ENCODE data around the gene FTH1.
"Not testable (repeated sequence)": the region's sequence is repeated elsewhere in the genome, so short reads cannot be mapped to it uniquely, and the experiment has no call there.

Gene FTH1

GRCh38 chr11:61967116-61967923 is at the start of gene FTH1:
Gene FTH1, minus strand, starts transcription at chr11:61967634. Its CDS starts 209 bp downstream, at chr11:61967425.
- H3K4me3 ChIP-seq (ENCODE audit: low read depth, low read length): peak within 1 kb of the TSS; percentile 100
- H3K36me3 ChIP-seq (ENCODE audit: control insufficient read depth, insufficient read depth, low read length): peaks cover 33% of the 10 kb centered on the region
- peaks cover 19% of the 10 kb centered on the region for H3K4me1 ChIP-seq (ENCODE audit: control insufficient read depth, insufficient read depth, low read length)
- no peaks in the 10 kb centered on the region for H3K27me3 ChIP-seq (ENCODE audit: control insufficient read depth, insufficient read depth, low read length)
- H3K9ac ChIP-seq (ENCODE audit: low read depth, low read length): peak within 1 kb of the TSS; percentile 90
- no peaks in the 10 kb centered on the region for H3K9me3 ChIP-seq (ENCODE audit: control insufficient read depth, insufficient read depth, low read length)
- peak within 1 kb of the TSS; percentile 88 for H3K27ac ChIP-seq (ENCODE audit: low read depth, low read length)

DNA sequence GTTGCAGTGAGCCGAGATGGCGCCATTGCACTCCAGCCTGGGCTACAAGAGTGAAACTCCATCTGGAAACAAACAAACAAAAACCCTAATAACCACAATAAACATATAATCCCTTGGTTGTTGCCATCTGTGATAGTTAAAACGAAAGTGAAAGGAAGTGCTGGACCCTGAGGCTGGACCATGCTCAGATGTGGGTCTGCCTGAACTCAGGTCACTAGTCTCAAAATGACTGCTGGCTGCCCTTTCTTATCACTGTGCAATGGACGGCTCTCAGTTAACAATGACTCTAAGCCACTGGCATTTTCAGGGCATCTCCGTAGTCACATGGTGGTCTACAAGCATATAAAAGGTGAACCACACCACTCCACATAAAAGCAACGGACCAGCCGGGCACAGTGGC is 48.2 kb upstream of the FTH1 start:
- Histone ChIP-seq H3K9me3 (ENCODE audit: control insufficient read depth, insufficient read depth, low read length) (no peaks in the 10 kb centered on the region), H3K27ac (ENCODE audit: low read depth, low read length) (no peak overlapping the region), H3K9ac (ENCODE audit: low read depth, low read length) (no peak overlapping the region), H3K36me3 (ENCODE audit: control insufficient read depth, insufficient read depth, low read length) (no peaks in the 10 kb centered on the region), H3K4me3 (ENCODE audit: low read depth, low read length) (no peak overlapping the region), H3K4me1 (ENCODE audit: control insufficient read depth, insufficient read depth, low read length) (no peaks in the 10 kb centered on the region), H3K27me3 (ENCODE audit: control insufficient read depth, insufficient read depth, low read length) (no peaks in the 10 kb centered on the region)

DNA sequence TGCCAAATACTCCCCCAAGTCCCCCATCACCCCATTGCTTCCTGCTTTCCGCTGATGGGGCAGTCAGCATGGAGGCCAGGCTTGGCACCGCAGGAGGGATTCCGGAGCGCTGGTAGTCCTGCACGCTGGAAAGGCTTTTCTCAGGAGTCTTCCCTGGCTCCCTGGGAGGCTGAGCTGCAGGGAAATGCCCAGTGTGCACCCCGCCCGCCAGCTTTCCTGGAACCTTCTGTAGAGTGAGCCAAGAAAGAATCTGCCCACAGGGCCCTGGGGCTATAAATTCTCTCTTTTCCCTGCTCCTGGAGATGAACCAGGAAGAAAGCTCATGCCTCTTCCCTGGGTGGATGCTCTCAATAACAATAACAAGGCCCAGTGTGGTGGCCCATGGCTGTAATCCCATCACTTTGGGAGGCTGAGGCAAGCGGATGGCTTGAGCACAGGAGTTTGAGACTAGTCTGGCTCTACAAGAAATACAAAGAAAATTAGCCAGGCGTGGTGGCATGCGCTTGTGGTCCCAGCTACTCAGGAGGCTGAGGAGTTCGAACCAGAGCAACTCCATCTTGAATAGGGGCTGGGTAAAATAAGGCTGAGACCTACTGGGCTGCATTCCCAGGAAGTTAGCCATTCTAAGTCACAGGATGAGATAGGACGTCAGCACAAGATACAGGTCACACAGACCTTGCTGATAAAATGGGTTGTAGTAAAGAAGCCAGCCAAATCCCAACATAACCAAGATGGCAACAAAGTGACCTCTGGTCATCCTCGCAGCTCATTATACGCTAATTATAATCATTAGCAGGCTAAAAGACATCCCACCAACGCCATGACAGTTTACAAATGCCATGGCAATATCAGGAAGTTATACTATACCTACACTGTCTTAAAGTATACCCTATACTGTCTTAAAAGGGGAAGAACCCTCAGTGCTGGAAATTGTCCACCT is 46.4 kb upstream of the FTH1 start:
- Histone ChIP-seq H3K36me3 (ENCODE audit: control insufficient read depth, insufficient read depth, low read length) (no peaks in the 10 kb centered on the region), H3K27ac (ENCODE audit: low read depth, low read length) (no peak overlapping the region), H3K9me3 (ENCODE audit: control insufficient read depth, insufficient read depth, low read length) (no peaks in the 10 kb centered on the region), H3K4me1 (ENCODE audit: control insufficient read depth, insufficient read depth, low read length) (no peaks in the 10 kb centered on the region), H3K27me3 (ENCODE audit: control insufficient read depth, insufficient read depth, low read length) (no peaks in the 10 kb centered on the region), H3K9ac (ENCODE audit: low read depth, low read length) (no peak overlapping the region), H3K4me3 (ENCODE audit: low read depth, low read length) (no peak overlapping the region)

DNA sequence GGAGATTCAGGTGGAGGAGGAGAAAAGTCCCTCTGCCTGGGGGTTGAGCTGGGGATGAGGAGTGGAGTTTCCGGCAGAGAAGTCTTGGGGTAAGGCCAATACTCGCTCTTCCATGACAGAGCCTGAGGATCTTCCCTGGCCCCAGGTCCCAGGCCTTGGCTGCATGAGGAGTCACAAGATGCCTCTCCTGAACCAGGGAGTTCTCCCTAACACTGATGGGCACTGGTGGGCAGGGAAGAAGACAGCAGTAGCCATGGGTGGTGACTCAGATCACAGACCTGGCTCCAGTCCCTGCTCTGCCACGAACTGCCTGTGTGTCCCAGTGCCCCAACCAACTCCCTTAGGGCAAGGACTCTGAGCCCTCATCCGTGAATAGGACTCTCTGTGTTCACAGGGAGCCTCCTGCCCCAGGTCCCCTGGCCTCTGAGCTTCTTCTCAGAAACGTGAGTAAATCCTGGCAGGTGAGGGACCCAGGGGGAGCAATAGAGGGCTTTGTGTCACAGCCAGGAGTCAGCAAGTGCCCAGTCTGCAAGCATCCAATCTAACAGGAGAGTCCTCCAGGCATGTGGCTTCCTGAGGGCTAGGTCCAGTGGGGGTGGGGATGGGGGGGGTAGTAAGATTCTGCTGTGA is 45.5 kb upstream of the FTH1 start:
- Histone ChIP-seq H3K9ac (ENCODE audit: low read depth, low read length) (no peak overlapping the region), H3K36me3 (ENCODE audit: control insufficient read depth, insufficient read depth, low read length) (no peaks in the 10 kb centered on the region), H3K27me3 (ENCODE audit: control insufficient read depth, insufficient read depth, low read length) (no peaks in the 10 kb centered on the region), H3K4me1 (ENCODE audit: control insufficient read depth, insufficient read depth, low read length) (no peaks in the 10 kb centered on the region), H3K4me3 (ENCODE audit: low read depth, low read length) (no peak overlapping the region), H3K9me3 (ENCODE audit: control insufficient read depth, insufficient read depth, low read length) (no peaks in the 10 kb centered on the region), H3K27ac (ENCODE audit: low read depth, low read length) (no peak overlapping the region)

DNA sequence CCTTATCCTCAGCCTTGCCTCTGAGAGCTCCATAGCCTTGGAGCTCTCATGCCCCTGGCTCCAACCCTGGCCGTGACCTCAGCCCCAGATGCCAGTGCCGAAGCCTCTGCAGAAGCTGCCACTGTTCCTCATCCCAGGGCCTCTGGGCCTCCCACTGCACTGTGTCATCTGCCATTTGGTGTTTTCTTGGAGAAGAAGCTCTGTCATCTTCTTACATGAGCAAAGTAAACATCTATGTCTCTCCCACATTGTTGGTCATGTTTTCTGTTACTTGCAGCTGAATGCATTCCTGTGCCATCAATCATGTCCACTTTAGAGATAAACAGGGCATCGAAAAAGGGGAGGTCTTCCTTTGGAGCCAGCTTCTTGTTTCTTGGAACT is 45.0 kb upstream of the FTH1 start:
- Histone ChIP-seq H3K9me3 (ENCODE audit: control insufficient read depth, insufficient read depth, low read length) (no peaks in the 10 kb centered on the region), H3K4me1 (ENCODE audit: control insufficient read depth, insufficient read depth, low read length) (no peaks in the 10 kb centered on the region), H3K9ac (ENCODE audit: low read depth, low read length) (no peak overlapping the region), H3K27me3 (ENCODE audit: control insufficient read depth, insufficient read depth, low read length) (no peaks in the 10 kb centered on the region), H3K36me3 (ENCODE audit: control insufficient read depth, insufficient read depth, low read length) (no peaks in the 10 kb centered on the region), H3K4me3 (ENCODE audit: low read depth, low read length) (no peak overlapping the region), H3K27ac (ENCODE audit: low read depth, low read length) (no peak overlapping the region)

- H3K27me3 ChIP-seq (ENCODE audit: control insufficient read depth, insufficient read depth, low read length): no peaks in the 10 kb centered on the region
- no peaks in the 10 kb centered on the region for H3K9me3 ChIP-seq (ENCODE audit: control insufficient read depth, insufficient read depth, low read length)
- no peak overlapping the region for H3K27ac ChIP-seq (ENCODE audit: low read depth, low read length)
- H3K36me3 ChIP-seq (ENCODE audit: control insufficient read depth, insufficient read depth, low read length): no peaks in the 10 kb centered on the region
- H3K9ac ChIP-seq (ENCODE audit: low read depth, low read length): no peak overlapping the region
- H3K4me3 ChIP-seq (ENCODE audit: low read depth, low read length): no peak overlapping the region
- no peaks in the 10 kb centered on the region for H3K4me1 ChIP-seq (ENCODE audit: control insufficient read depth, insufficient read depth, low read length)
These were observed 44.4 kb upstream of the FTH1 start for GRCh38 chr11:62011881-62012280.

DNA sequence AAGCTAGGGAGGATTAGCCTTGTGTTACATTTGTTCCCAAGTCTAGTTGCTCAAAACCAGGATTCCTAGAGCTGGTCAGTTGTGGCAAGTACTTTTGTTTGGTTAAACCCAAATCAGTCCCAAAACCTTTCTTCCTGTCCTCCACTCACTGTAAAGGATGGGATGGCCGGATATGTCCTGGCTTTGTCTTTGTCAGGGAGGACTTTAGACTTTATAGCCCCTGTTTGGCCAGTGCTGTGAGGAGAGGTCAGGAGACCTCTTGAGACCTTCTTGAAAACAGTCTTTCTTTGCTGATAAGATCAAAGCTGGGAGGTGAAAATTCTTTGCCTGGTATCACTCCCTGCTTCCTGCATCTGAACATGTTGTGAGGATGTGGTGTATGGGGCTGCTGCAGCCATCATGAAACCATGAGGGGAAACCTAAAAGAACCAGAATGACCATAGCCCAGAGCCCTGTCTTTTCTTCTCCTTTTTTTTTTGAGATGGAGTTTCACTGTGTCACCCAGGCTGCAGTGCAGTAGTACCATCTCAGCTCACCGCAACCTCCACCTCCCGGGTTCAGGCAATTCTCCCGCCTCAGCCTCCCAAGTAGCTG is 43.6 kb upstream of the FTH1 start:
- no peaks in the 10 kb centered on the region for H3K36me3 ChIP-seq (ENCODE audit: control insufficient read depth, insufficient read depth, low read length)
- no peaks in the 10 kb centered on the region for H3K4me1 ChIP-seq (ENCODE audit: control insufficient read depth, insufficient read depth, low read length)
- no peak overlapping the region for H3K9ac ChIP-seq (ENCODE audit: low read depth, low read length)
- H3K27me3 ChIP-seq (ENCODE audit: control insufficient read depth, insufficient read depth, low read length): no peaks in the 10 kb centered on the region
- no peaks in the 10 kb centered on the region for H3K9me3 ChIP-seq (ENCODE audit: control insufficient read depth, insufficient read depth, low read length)
- no peak overlapping the region for H3K27ac ChIP-seq (ENCODE audit: low read depth, low read length)
- H3K4me3 ChIP-seq (ENCODE audit: low read depth, low read length): no peak overlapping the region

DNA sequence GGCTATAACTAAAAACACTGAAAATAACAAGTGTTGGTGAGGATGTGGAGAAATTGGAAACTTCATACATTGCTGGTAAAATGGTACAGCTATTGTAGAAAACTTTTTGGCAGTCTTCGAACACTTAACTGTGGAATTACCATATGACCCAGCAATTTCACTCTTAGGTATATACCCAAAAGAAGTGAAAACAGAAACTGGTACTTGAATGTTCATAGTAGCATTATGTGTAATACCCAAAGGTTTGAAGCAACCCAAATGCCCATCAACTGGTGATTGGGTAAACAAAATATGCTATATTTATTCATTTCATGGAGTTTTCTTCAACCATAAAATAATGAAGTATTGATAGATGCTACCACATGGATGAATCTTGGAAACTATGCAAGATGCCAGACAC is 40.8 kb upstream of the FTH1 start:
- no peaks in the 10 kb centered on the region for H3K36me3 ChIP-seq (ENCODE audit: control insufficient read depth, insufficient read depth, low read length)
- no peak overlapping the region for H3K27ac ChIP-seq (ENCODE audit: low read depth, low read length)

GRCh38 chr11:62004473-62004872 is 37.0 kb upstream of the FTH1 start:
- no peak overlapping the region for H3K4me3 ChIP-seq (ENCODE audit: low read depth, low read length)
- H3K4me1 ChIP-seq (ENCODE audit: control insufficient read depth, insufficient read depth, low read length): no peaks in the 10 kb centered on the region; the same call in 1 of the 2 replicates
- H3K27me3 ChIP-seq (ENCODE audit: control insufficient read depth, insufficient read depth, low read length): no peaks in the 10 kb centered on the region
- no peaks in the 10 kb centered on the region for H3K36me3 ChIP-seq (ENCODE audit: control insufficient read depth, insufficient read depth, low read length)
- H3K9me3 ChIP-seq (ENCODE audit: control insufficient read depth, insufficient read depth, low read length): peaks cover 3% of the 10 kb centered on the region; the same call in 1 of the 2 replicates
- no peak overlapping the region for H3K27ac ChIP-seq (ENCODE audit: low read depth, low read length)
- H3K9ac ChIP-seq (ENCODE audit: low read depth, low read length): no peak overlapping the region

More for the DNA sequence above, 40.8 kb upstream of the FTH1 start:
- Histone ChIP-seq H3K27me3 (ENCODE audit: control insufficient read depth, insufficient read depth, low read length) (no peaks in the 10 kb centered on the region), H3K9ac (ENCODE audit: low read depth, low read length) (no peak overlapping the region), H3K4me1 (ENCODE audit: control insufficient read depth, insufficient read depth, low read length) (no peaks in the 10 kb centered on the region), H3K4me3 (ENCODE audit: low read depth, low read length) (no peak overlapping the region), H3K9me3 (ENCODE audit: control insufficient read depth, insufficient read depth, low read length) (no peaks in the 10 kb centered on the region)

DNA sequence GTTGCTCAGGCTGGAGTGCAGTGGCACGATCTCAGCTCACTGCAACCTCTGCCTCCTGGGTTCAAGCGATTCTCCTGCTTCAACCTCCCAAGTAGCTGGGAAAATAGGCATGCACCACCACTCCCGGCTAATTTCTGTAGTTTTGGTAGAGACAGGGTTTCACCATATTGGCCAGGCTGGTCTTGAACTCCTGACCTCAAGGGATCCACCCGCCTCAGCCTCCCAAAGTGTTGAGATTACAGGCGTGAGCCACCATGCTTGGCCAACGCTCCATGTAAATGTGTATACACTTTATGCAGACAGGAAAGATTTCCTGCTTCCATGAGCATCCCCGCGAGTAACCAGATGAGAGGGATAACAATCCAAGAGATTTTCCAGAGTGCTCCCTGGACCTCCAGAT is 34.8 kb upstream of the FTH1 start:
- not testable (repeated sequence) for H3K4me3 ChIP-seq (ENCODE audit: low read depth, low read length); H3K27me3 ChIP-seq (ENCODE audit: control insufficient read depth, insufficient read depth, low read length); H3K9ac ChIP-seq (ENCODE audit: low read depth, low read length); H3K27ac ChIP-seq (ENCODE audit: low read depth, low read length); H3K4me1 ChIP-seq (ENCODE audit: control insufficient read depth, insufficient read depth, low read length); H3K9me3 ChIP-seq (ENCODE audit: control insufficient read depth, insufficient read depth, low read length); H3K36me3 ChIP-seq (ENCODE audit: control insufficient read depth, insufficient read depth, low read length)
